ACHN (cell line): ENCODE results near the gene MYO7A.
A peak's percentile ranks its signal among the peaks of the same experiment; 100 is the strongest.
"Not testable (repeated sequence)": the region's sequence is repeated elsewhere in the genome, so short reads cannot be mapped to it uniquely, and the experiment has no call there.

Source experiments
- DNase-seq: peaks from one replicate; pipeline ENCODE4 v3.0.0-alpha.2; 2015
- in situ Hi-C: cut with HindIII; loops from 2 replicates; pipeline ENCODE4 v1.10.0; 2017; ENCODE audit warnings: low sequenced_read_pairs, low pct_ligation_motif_present, low pct_unique_long_range_greater_than_20kb

MYO7A gene

DNA sequence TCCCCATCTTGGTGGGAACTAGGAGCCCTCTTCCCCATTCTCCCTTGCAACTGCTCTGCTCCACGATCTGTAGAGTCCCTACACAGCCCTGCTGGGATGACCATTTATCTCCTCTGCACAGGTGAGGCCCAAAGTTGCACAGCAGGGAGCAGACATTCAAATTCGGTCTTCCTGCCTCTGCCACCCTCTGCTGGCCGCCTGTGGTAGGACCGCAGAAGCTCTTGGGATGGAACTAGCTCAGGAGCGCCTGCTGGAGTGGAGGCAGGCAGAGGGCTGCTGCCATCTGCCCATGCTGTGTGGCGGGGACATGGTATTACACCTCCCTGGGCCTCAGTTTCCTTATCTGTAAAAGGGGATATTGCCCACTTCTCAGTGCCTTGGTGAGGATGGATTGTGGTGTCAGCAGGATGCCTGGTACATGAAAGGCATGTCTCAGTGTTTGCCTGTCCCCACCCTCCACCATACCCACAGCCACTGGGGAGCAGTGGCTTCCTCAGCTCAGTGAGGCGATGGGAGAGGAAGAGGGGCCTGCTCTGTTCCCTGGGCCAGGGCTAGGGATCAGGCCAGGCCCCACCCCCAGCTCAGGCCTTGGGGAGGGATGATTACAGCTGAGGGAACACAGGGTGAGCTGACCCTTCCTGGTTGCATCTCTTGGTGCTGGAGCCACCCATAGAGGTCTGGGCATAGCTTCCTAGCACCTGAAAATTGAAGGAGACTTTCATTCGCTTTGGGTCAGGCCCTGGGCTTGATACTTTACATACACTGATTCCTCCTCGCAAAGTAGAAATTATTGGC lies 36.7 kb upstream of the MYO7A start:
- DNase-seq, result peak; percentile 55
- in situ Hi-C loops, result no loop called here

DNA sequence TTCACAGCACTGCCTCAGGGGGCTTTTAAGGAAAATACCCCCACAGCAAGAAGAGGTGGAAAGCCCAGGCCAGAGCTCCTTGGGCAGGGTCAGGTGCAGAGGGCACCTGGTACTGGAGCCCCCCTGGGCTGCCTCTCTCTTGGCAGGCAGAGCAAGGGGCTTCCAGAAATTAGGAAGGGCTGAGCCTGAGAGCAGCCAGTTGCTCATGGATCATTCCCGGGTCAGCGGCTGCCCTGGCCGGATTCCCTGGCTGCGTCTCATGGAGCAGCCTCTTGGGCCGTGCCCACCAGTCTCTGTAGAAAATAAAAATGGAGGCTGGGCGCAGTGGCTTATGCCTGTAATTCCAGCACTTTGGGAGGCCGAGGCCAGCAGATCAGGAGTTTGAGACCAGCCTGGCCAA lies 35.7 kb upstream of the MYO7A start:
- in situ Hi-C loops, result no loop called here
- no peak for DNase-seq

DNA sequence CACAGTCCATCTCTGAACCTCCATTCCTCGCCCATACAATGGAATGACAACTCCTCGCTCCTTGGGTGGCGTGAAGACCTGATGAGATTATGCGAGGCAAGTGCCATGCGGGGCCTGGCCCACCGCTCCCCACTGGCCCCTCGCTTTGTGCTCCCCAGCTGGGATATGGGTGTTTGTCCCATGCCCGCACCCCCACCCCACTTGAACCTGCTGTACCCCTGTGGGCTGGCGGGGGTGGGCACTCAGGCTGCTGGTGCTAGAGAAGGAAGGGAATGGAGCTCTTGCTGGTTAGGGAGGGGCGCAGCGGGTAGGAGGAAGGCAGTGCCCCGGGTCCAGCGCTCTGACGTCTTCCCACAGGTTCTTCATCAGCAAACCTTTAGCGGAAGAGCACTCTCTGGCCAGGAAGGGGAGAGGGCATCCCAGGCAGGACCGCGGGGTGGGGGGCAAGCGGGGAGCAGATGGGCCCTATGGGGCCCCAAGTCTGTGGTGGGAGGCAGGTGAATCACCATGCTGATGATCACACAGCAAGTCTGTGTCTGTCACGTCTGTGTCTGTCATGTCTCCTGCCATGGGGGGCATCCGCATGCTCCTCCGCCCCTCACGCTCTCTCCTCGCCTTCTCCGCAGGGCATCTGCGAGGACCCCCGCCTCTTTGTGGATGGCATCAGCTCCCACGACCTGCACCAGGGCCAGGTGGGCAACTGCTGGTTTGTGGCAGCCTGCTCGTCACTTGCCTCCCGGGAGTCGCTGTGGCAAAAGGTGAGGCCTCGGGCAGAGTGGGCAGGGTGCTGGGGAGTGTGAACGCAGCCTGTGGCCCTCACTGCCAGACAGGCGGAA lies 34.8 kb upstream of the MYO7A start:
- DNase-seq, result no peak
- in situ Hi-C loops, result no loop called here

DNA sequence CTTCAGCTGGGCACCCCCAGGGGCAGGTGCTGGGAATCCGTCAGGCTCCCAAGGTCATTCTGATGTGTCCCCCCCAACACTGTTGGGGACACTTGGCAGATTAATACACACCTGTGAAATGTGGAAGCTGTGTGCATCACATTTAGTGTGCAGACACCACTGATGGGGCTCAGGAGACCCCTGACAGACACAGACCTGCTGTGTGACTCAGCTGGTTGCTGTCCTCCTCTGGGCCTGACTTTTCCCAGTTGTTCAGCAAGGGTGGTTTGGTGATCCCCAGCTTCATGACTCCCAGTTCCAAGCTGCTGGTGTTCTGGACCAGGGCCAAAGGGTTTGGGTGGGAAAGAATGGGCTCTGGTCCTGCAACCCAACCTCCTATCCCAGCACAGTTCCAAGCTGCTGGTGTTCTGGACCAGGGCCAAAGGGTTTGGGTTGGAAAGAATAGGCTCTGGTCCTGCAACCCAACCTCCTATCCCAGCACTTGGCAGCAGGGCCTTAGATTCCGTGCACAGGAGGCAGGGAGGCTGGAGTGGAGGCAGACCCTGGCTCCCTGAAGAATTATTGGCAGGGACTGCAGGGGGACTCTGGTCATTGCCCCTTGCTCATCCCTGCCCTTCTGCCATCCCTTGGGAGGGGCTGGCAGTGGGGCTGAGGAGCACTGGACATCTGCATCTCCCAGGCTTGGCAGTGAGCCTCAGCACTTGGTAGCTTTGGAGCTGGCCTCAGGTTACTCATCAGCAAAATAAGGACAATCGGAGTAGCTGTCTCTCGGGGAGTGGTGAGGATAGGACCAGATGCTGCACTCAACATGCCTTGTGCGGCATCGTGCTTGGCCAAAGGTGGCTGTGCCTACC lies 33.8 kb upstream of the MYO7A start:
- no peak for DNase-seq
- in situ Hi-C loops, result no loop called here

DNA sequence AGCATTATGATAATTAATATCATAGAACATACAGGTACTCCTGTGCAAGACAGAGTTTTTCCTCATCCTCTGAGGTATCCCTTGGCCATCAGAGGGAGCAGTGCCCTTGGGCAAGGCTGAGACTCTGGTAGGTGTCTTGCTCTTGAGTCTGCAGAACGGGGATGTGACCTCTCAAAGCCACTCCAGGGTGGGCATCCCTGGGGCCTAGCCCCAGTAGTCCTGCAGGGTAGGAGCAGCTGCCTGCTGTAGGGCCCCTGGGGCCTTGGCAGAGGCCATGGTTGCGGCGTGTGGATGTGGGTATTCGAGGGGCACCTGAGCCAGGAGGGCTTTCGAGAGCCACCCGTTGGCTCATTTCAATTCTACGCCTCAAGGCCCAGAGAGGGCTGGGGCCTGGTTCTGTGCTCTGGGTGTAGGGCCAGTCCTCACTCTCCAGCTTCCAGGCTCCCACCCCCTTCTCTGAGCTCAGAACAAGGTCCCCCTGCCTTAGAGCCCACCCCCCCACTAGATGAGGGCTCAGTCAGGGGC lies 33.1 kb upstream of the MYO7A start:
- in situ Hi-C loops, result no loop called here
- DNase-seq, result no peak

DNA sequence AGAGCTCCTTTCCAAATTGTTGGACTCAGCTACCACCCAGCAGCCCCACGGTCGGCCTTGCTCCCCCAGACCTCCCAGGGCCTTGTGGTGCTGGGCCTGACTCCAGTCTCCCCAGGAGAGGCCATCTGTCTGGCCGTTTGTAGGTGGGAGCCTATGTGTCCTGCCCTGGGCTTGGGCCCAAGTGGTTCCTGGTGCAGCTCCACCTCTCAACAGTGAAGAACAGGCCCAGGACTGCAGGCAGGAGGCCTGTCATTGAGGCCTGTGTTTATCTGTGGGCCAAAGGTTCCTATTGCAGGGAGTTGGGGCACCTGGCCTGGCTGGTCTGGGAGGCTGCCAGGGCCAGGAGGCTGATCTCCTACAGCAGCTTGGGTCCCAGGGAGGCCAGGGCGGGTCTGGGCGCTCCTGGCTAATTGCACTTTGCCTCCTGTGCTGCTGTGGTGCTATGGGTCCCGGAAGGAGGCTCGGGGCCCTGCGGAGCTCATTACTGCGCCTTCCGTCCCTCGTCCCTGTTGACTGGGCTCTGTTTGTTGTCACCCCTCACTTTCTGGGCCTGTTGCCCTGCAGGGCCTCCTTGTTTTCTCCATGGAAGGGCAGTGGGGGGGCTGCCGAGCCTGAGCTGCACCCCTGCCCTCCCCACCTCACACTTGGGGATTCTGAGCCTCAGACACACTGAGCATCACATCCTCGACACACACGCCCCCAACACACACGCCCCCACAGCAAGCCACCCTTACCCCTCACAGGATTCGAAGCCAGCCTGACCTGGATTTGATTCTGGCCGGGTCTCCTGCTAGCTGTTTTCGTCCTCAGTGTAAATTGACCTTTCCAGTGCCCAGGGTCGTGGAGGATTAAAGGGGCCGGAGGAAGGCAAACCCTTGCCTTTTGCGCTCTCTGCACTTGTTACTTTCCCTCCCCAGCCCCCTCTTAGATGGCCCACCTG lies 32.2 kb upstream of the MYO7A start:
- no peak for DNase-seq
- in situ Hi-C loops, result no loop called here

DNA sequence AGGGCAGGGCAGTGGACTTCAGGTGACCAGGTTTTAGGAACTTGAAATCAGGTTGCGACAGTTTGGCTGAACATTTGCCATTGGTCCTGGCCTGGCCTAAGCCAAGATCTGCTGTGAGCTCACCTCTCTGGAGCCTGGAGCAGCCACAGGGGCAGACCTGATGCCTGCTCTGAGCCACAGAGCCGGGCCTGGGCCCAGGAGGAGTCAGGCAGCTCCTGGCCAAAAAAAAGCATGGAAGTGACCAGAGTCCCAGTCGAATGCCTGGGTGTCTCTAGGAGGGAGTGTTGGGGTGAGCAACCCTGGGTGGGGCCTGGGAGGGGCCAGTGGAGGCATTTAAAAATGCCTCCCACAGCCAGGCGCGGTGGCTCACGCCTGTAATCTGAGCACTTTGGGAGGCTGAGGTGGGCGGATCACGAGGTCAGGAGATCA lies 31.4 kb upstream of the MYO7A start:
- in situ Hi-C loops, result no loop called here
- DNase-seq, result no peak

DNA sequence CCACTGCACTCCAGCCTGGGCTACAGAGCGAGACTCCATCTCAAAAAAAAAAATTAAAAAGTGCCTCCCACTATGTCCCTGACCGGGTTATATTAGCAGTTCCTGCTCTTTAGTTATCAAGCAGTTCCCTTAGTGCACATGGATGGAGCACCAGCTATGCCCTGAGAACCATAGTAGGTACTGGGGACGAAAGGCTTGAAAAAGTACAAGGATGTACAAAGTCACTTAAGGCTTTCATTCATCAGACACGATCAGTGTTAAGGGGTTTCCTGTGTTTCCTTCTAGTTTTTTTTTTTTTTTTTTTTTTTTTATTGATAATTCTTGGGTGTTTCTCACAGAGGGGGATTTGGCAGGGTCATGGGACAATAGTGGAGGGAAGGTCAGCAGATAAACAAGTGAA lies 30.9 kb upstream of the MYO7A start:
- DNase-seq, in situ Hi-C loops: not testable (repeated sequence)

DNA sequence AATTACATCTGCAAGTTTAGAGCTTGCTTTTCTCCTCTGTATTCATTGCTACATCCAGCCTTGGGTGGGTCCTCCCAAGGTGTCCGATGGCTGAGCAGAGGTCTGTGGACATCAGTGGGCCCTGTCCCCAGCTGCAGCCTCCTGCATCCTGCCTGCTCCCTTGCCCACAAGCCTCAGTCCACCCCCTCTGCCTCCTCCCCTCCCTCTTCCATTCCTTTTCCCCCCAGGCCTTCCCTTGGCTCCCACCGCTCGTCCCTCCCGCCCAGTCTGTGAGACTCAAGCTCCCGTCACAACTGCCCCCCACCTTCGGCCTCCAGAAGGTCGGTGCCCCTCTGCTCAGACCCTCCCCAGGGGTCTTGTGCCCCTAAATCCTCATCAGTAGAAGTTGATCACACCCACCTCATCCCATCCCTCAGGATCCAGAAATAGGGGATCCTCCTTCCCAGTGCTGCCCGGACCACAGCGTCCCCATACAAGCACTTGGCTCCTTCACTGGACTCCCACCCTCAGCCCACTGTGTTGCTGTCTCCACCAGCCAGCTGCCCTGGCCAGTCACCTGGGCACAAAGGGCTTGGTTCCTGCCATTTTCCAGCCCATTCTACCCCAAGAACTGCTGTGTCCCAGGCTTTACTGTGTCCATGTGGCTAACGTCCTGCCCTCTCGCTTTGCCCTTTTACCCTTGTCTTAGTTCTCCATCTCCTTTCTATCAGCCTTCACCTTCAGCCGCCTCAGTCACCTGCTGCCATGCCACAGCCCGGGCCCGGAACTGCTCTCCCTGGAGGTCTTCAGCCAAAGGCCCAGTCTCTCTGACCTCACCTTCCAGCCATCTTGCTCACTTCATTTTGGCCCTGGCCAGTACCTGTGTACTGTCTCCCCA lies 27.6 kb upstream of the MYO7A start:
- in situ Hi-C loops, result no loop called here
- DNase-seq, result no peak

DNA sequence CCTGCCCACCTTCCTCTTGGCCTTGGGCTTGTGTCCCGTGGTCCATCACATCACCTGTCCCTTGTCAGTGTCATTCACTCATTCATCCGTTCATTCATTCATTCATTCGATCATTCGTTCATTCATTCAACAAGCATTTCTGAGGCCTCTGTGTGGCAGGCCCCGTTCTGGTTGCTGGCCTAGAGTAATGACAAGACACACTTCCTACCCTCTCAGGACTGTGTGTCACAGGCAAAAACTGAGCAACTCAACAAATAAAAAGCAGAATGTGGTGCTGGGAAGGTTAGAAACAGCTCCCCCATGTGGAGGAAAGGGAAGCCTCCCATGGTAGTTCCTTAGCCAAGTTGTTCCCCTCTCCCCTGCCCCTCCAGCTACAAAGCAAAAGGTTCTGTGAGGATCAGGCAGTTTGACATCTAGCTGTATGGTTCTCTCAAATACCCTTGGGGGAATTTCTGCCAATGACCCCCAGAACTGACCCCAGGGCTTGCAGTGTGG lies 27.0 kb upstream of the MYO7A start:
- in situ Hi-C loops, result no loop called here
- DNase-seq, result peak; percentile 34

DNA sequence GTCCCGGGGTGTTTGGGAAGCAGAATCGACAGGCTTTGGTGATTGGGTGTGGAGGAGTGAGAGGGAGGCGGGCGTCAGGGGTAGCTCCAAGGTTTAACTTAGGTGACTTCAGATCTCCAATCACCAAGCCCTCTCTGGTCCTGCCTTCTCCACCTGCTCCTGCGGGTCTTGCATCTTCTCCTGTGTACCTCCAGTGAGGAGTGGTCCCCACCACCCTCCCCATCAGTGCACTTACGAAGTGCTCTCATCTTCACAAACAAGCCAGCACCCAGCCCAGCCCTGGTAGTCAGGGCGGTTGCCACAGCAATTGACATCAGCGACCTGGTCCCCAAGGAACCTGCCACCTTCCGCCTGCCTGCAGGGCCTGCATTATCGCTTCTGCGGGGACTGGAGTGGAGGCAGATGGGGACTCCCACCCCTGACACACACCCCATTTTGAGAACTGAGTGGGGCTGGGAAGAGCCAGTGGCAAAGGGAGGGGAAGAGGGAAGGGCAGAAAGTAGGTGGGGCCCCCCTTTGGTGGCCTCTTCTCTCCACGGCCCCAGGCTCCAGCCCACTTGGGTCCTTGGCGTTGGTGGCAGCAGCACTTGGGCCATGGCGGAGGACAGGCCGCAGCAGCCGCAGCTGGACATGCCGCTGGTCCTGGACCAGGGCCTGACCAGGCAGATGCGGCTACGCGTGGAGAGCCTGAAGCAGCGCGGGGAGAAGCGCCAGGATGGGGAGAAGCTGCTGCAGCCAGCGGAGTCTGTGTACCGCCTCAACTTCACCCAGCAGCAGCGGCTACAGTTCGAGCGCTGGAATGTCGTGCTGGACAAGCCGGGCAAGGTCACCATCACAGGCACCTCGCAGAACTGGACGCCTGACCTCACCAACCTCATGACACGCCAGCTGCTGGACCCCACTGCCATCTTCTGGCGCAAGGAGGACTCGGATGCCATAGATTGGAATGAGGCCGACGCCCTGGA lies 25.5 kb upstream of the MYO7A start, which contains the start of gene OMP:
OMP (plus strand) TSS at position 595 of the 965 bp plus-strand sequence; CDS start at position 595, 0 bp downstream.
- DNase-seq, result no peak
- in situ Hi-C loops, result no loop called here

DNA sequence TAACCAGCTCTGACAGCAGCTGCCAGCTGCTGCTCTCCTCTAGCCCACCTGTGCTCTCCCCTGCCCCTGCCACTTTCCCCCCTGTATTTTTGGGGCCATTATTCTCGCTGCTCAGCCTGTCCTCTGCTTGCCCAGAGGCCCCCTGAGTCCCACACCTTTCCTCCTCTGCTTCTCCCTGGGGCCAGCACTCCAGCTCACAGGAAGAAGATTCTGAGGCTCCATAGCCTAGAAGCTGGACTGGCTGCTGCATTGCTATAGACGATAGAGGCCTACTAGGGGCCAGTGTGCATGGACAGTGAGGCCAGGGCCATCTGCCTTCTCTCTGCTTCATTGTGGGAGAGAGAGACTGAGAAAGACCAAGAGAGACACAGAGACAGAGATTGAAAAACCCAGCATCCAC lies 24.7 kb upstream of the MYO7A start:
- no peak for DNase-seq
- in situ Hi-C loops, result no loop called here

DNA sequence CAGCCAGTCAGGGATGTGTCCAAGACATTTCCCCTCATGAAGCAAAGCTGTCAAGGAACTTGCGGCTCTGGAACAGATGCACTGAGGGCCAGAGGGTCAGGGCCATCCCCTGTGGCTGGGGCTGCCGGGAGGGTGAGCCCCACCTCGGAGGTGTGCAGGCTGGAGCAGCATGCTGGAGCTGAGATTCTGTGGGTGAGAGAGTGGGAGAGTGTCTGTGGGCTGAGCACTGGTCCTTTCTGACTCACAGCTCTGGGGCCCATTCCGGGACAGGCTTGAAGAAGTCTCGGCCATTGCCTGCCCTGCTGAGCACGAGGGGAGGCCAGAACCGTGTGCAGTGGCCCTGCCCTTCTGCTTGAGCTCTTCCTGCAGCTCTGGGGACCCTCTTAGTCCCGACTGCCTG lies 23.3 kb upstream of the MYO7A start:
- in situ Hi-C loops, result no loop called here
- DNase-seq, result no peak

DNA sequence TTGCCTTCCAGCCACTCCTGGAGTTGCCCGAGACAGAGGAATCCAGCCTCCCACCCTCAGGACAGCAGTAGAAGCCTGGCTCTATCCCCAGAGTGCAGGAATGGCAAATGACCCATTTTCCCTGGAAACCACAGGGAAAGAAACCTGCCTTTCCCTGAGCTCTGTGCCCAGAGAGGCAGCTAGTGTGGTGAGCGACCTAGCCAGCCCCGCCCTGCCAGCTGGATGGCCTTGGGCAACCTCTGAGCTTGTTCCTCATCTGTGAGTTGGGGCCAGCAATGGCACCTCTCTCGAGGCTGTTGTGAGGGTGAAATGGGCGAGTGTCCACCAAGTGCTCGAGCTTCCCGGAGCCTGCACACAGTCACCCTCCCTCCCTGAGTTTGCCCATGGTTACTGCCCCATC lies 21.7 kb upstream of the MYO7A start:
- DNase-seq, result peak; percentile 2
- in situ Hi-C loops, result no loop called here

DNA sequence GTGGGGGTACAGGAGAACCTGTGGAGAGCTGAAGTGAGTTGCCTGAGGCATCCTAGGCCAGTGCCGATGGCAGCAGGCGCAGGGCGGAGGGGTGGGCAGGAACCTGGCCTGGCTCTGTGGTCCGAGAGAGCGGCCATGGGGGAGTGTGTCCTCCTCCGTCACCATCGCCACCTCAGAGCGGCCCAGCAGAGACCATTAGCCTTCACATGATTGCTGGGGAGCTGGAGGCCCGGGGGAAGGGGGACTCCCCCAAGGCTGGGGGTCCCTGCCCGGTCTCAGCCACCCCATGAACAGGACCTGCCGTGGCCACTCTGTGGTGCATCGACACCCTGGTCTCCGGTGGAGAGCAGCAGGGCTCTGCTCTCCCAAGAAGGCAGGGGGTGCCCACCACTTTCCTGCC lies 21.3 kb upstream of the MYO7A start:
- in situ Hi-C loops, result no loop called here
- DNase-seq, result no peak

DNA sequence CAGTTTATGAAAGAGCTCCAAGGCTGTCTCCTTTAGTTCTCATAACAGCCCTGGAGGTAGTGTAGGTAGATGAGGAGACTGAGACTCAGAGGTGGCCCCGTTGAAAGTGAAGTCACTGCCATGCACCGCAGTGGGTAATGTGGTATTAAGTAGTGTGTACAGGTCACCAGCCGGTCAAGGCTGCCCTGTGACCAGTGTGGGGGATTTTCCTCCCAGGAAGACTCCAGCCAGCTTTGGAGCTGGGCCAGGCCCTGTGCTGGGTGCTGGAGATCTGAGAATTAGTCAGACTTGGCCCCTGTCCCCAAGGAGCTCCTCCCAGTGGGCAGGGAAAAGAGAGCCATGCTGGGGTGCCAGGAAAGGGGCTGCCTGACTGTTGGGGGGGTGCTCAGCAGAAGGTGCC lies 20.1 kb upstream of the MYO7A start:
- DNase-seq, result peak; percentile 90
- in situ Hi-C loops, result no loop called here
